WTC11 (cell line): ENCODE results near the gene NKAIN2. TPM values are rescaled to one million over a fixed set of nuclear protein-coding genes. Genes with fewer than 3 reads are reported as not detected.

Source experiments
- ATAC-seq: fragments of 200-7000 bp; cut with Tn5 transposase; 2 replicates; pipeline ENCODE4 v1.10.0; 2021; ENCODE audit warnings: mild to moderate bottlenecking, moderate library complexity
- CTCF ChIA-PET: fragments of 300-600 bp; sonication (Branson Sonifier 250); formaldehyde crosslinking; loops from one replicate; lab custom pipeline; 2021; ENCODE audit warnings: antibody characterized with exemption; lab: Charles Lee
- POLR2A ChIA-PET: fragments of 350-600 bp; sonication (Branson Sonifier 250); formaldehyde crosslinking; loops from one replicate; lab custom pipeline; 2021; ENCODE audit warnings: antibody characterized with exemption; lab: Charles Lee
- DNase-seq: peaks from one replicate; pipeline ENCODE4 v3.0.0; 2021; ENCODE audit warnings: low spot score
- H3K27ac Mint-ChIP-seq: 2 replicates; pipeline ENCODE4 v1.8.0; 2021; ENCODE audit warnings: mixed read lengths
- H3K27me3 Mint-ChIP-seq: 2 replicates; pipeline ENCODE4 v1.8.0; 2021; ENCODE audit warnings: low read depth, mild to moderate bottlenecking, moderate library complexity, mixed read lengths
- H3K36me3 Mint-ChIP-seq: 2 replicates; pipeline ENCODE4 v1.8.0; 2021; ENCODE audit warnings: mixed read lengths
- H3K4me1 Mint-ChIP-seq: 2 replicates; pipeline ENCODE4 v1.8.0; 2022; ENCODE audit warnings: mixed read lengths
- H3K4me3 Mint-ChIP-seq: 2 replicates; pipeline ENCODE4 v1.8.0; 2021; ENCODE audit warnings: mild to moderate bottlenecking, moderate library complexity, mixed read lengths
- H3K9me3 Mint-ChIP-seq: 2 replicates; pipeline ENCODE4 v1.8.0; 2021; ENCODE audit warnings: mixed read lengths
- ARID4B ChIP-seq: sonication (generic); formaldehyde crosslinking; IDR thresholded peaks from 2 replicates; pipeline ENCODE4 v1.8.0; 2023; ENCODE audit warnings: missing genetic modification reagents, mild to moderate bottlenecking, borderline replicate concordance
- FOXK1 ChIP-seq: sonication (generic); formaldehyde crosslinking; IDR thresholded peaks from 2 replicates; pipeline ENCODE4 v1.8.0; 2022; ENCODE audit warnings: mild to moderate bottlenecking, moderate library complexity, missing genetic modification reagents
- TEAD4 ChIP-seq: sonication (generic); formaldehyde crosslinking; IDR thresholded peaks from 2 replicates; pipeline ENCODE4 v1.8.0; 2022; ENCODE audit warnings: mild to moderate bottlenecking, missing genetic modification reagents
- ZNF512 ChIP-seq: sonication (generic); formaldehyde crosslinking; IDR thresholded peaks from 2 replicates; pipeline ENCODE4 v1.8.1; 2022; ENCODE audit warnings: missing genetic modification reagents, borderline replicate concordance
- total RNA-seq: library from RNA; stranded (reverse); gene quantifications from 3 replicates; pipeline ENCODE4 v1.2.3, GENCODE V29; 2021
- TF ChIP-seq, protein P1 (sequence below): sonication (generic); formaldehyde crosslinking; IDR thresholded peaks from 2 replicates; pipeline ENCODE4 v1.8.1; 2023; ENCODE audit warnings: mild to moderate bottlenecking, missing genetic modification reagents, borderline replicate concordance
- TF ChIP-seq, protein P2 (sequence below): sonication (generic); formaldehyde crosslinking; IDR thresholded peaks from 2 replicates; pipeline ENCODE4 v1.8.1; 2022; ENCODE audit warnings: low read depth, missing genetic modification reagents, borderline replicate concordance
- TF ChIP-seq, protein P3 (sequence below): sonication (generic); formaldehyde crosslinking; IDR thresholded peaks from 2 replicates; pipeline ENCODE4 v1.8.0; 2022; ENCODE audit warnings: missing genetic modification reagents

NKAIN2 gene
- total RNA-seq, 1 experiment from 2014 or later: 0.33 TPM

GRCh38 chr6:124757560-124757959 is 953.9 kb downstream of the NKAIN2 start (continued):
- TF ChIP-seq ARID4B (no peak), ZNF512 (CRISPR knock-in tag) (no peak)

GRCh38 chr6:124758663-124759062 is 955.0 kb downstream of the NKAIN2 start:
- Mint-ChIP-seq H3K36me3 (no peaks in the 10 kb centered on the region), H3K27me3 (no peaks in the 10 kb centered on the region), H3K9me3 (peaks cover 10% of the 10 kb centered on the region), H3K4me1 (peaks cover 5% of the 10 kb centered on the region; the same call in 1 of the 2 replicates), H3K4me3 (no peak overlapping the region), H3K27ac (no peak overlapping the region)
- no peak for ATAC-seq
- DNase-seq: no peak
- TF ChIP-seq, protein P1, sequence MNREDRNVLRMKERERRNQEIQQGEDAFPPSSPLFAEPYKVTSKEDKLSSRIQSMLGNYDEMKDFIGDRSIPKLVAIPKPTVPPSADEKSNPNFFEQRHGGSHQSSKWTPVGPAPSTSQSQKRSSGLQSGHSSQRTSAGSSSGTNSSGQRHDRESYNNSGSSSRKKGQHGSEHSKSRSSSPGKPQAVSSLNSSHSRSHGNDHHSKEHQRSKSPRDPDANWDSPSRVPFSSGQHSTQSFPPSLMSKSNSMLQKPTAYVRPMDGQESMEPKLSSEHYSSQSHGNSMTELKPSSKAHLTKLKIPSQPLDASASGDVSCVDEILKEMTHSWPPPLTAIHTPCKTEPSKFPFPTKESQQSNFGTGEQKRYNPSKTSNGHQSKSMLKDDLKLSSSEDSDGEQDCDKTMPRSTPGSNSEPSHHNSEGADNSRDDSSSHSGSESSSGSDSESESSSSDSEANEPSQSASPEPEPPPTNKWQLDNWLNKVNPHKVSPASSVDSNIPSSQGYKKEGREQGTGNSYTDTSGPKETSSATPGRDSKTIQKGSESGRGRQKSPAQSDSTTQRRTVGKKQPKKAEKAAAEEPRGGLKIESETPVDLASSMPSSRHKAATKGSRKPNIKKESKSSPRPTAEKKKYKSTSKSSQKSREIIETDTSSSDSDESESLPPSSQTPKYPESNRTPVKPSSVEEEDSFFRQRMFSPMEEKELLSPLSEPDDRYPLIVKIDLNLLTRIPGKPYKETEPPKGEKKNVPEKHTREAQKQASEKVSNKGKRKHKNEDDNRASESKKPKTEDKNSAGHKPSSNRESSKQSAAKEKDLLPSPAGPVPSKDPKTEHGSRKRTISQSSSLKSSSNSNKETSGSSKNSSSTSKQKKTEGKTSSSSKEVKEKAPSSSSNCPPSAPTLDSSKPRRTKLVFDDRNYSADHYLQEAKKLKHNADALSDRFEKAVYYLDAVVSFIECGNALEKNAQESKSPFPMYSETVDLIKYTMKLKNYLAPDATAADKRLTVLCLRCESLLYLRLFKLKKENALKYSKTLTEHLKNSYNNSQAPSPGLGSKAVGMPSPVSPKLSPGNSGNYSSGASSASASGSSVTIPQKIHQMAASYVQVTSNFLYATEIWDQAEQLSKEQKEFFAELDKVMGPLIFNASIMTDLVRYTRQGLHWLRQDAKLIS (CRISPR knock-in tag): no peak
- TF ChIP-seq, protein P2, sequence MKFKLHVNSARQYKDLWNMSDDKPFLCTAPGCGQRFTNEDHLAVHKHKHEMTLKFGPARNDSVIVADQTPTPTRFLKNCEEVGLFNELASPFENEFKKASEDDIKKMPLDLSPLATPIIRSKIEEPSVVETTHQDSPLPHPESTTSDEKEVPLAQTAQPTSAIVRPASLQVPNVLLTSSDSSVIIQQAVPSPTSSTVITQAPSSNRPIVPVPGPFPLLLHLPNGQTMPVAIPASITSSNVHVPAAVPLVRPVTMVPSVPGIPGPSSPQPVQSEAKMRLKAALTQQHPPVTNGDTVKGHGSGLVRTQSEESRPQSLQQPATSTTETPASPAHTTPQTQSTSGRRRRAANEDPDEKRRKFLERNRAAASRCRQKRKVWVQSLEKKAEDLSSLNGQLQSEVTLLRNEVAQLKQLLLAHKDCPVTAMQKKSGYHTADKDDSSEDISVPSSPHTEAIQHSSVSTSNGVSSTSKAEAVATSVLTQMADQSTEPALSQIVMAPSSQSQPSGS (CRISPR knock-in tag): no peak
- TF ChIP-seq TEAD4 (CRISPR knock-in tag) (no peak), FOXK1 (CRISPR knock-in tag) (no peak)
- TF ChIP-seq, protein P3, sequence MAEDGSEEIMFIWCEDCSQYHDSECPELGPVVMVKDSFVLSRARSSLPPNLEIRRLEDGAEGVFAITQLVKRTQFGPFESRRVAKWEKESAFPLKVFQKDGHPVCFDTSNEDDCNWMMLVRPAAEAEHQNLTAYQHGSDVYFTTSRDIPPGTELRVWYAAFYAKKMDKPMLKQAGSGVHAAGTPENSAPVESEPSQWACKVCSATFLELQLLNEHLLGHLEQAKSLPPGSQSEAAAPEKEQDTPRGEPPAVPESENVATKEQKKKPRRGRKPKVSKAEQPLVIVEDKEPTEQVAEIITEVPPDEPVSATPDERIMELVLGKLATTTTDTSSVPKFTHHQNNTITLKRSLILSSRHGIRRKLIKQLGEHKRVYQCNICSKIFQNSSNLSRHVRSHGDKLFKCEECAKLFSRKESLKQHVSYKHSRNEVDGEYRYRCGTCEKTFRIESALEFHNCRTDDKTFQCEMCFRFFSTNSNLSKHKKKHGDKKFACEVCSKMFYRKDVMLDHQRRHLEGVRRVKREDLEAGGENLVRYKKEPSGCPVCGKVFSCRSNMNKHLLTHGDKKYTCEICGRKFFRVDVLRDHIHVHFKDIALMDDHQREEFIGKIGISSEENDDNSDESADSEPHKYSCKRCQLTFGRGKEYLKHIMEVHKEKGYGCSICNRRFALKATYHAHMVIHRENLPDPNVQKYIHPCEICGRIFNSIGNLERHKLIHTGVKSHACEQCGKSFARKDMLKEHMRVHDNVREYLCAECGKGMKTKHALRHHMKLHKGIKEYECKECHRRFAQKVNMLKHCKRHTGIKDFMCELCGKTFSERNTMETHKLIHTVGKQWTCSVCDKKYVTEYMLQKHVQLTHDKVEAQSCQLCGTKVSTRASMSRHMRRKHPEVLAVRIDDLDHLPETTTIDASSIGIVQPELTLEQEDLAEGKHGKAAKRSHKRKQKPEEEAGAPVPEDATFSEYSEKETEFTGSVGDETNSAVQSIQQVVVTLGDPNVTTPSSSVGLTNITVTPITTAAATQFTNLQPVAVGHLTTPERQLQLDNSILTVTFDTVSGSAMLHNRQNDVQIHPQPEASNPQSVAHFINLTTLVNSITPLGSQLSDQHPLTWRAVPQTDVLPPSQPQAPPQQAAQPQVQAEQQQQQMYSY (CRISPR knock-in tag): no peak
- ChIA-PET POLR2A (no interaction called here), CTCF (no interaction called here)
